ENCODE data around the gene CLDN34.

Gene CLDN34

GRCh38 chrX:9937761-9938160, 29.4 kb upstream of the CLDN34 start:
- Histone ChIP-seq H3K79me1 (replicated peaks; ENCODE audit: low read length, poor library complexity, severe bottlenecking) (peaks cover 15% of the 10 kb centered on the region), H3K4ac (ENCODE audit: low read depth in 1 of 2, low read length in 2 of 2) (no peak overlapping the region)
- 99% methylated on average over 6 of the region's 8 CpGs for WGBS

GRCh38 chrX:9938516-9938915, 28.6 kb upstream of the CLDN34 start:
- H3K79me1 ChIP-seq (replicated peaks; ENCODE audit: low read length, poor library complexity, severe bottlenecking): peaks cover 13% of the 10 kb centered on the region
- peaks cover 3% of the 10 kb centered on the region for H3K9me3 ChIP-seq (ENCODE audit: control insufficient read depth, low read length)
- H3K4me2 ChIP-seq (ENCODE audit: low read length, poor library complexity, severe bottlenecking): no peak overlapping the region
- no peaks in the 10 kb centered on the region for H3K27me3 ChIP-seq (ENCODE audit: control insufficient read depth in 1 of 2, insufficient read depth in 1 of 2, low read length in 2 of 2)
- no peak overlapping the region for H3K18ac ChIP-seq (ENCODE audit: low read depth in 1 of 2, low read length in 2 of 2)
- no peak overlapping the region for H4K91ac ChIP-seq (ENCODE audit: low read length)
- no peak overlapping the region for H2AFZ ChIP-seq (ENCODE audit: low read depth, low read length)
- H2BK5ac ChIP-seq (ENCODE audit: low read depth, low read length, poor library complexity, severe bottlenecking): no peak overlapping the region
- DNase-seq: no peak
- H3K14ac ChIP-seq (ENCODE audit: low read length in 2 of 2): no peak overlapping the region
- H3K23ac ChIP-seq (ENCODE audit: low read length in 2 of 2): no peak overlapping the region
- H3K9ac ChIP-seq (ENCODE audit: low read length): no peak overlapping the region
- peaks cover 0 to 40% of the 10 kb centered on the region in 2 experiments for H3K36me3 ChIP-seq (ENCODE audit: control insufficient read depth in 1 of 2, insufficient read depth in 2 of 2, low read depth in 1 of 2, low read length in 2 of 2)
- no peak overlapping the region for H2BK120ac ChIP-seq (ENCODE audit: low read depth, low read length)
- no peak overlapping the region for H4K8ac ChIP-seq (ENCODE audit: low read length)
- H3K4me1 ChIP-seq (ENCODE audit: control insufficient read depth, insufficient read depth, low read depth, low read length): peaks cover 6% of the 10 kb centered on the region
- H2BK12ac ChIP-seq (ENCODE audit: low read length in 2 of 2): no peak overlapping the region
- H2BK15ac ChIP-seq (ENCODE audit: low read depth, poor library complexity, severe bottlenecking): no peak overlapping the region
- no peak overlapping the region for H3K4ac ChIP-seq (ENCODE audit: low read depth in 1 of 2, low read length in 2 of 2)
- 100% methylated on average over 3 of the region's 7 CpGs for WGBS
- no peak overlapping the region for H3K27ac ChIP-seq (ENCODE audit: low read length, poor library complexity, severe bottlenecking)
- no peak overlapping the region for H2AK5ac ChIP-seq (ENCODE audit: low read length, severe bottlenecking)
- no peak overlapping the region for H3K4me3 ChIP-seq (ENCODE audit: insufficient read depth in 1 of 2, low read depth in 1 of 2, low read length in 2 of 2)

More at GRCh38 chrX:9937761-9938160, 29.4 kb upstream of the CLDN34 start:
- H3K4me3 ChIP-seq (ENCODE audit: insufficient read depth in 1 of 2, low read depth in 1 of 2, low read length in 2 of 2): no peak overlapping the region
- no peak overlapping the region for H2BK5ac ChIP-seq (ENCODE audit: low read depth, low read length, poor library complexity, severe bottlenecking)
- no peak overlapping the region for H4K91ac ChIP-seq (ENCODE audit: low read length)
- H3K27me3 ChIP-seq (ENCODE audit: control insufficient read depth in 1 of 2, insufficient read depth in 1 of 2, low read length in 2 of 2): no peaks in the 10 kb centered on the region
- no peak for DNase-seq
- no peak overlapping the region for H2AK5ac ChIP-seq (ENCODE audit: low read length, severe bottlenecking)
- H3K14ac ChIP-seq (ENCODE audit: low read length in 2 of 2): no peak overlapping the region
- H2AFZ ChIP-seq (ENCODE audit: low read depth, low read length): no peak overlapping the region
- peaks cover 6% of the 10 kb centered on the region for H3K4me1 ChIP-seq (ENCODE audit: control insufficient read depth, insufficient read depth, low read depth, low read length)
- no peak overlapping the region for H3K23ac ChIP-seq (ENCODE audit: low read length in 2 of 2)
- peaks cover 0 to 42% of the 10 kb centered on the region in 2 experiments for H3K36me3 ChIP-seq (ENCODE audit: control insufficient read depth in 1 of 2, insufficient read depth in 2 of 2, low read depth in 1 of 2, low read length in 2 of 2)
- no peak overlapping the region for H4K8ac ChIP-seq (ENCODE audit: low read length)
- H3K27ac ChIP-seq (ENCODE audit: low read length, poor library complexity, severe bottlenecking): no peak overlapping the region
- no peak overlapping the region for H3K4me2 ChIP-seq (ENCODE audit: low read length, poor library complexity, severe bottlenecking)
- no peak overlapping the region for H2BK15ac ChIP-seq (ENCODE audit: low read depth, poor library complexity, severe bottlenecking)
- H2BK12ac ChIP-seq (ENCODE audit: low read length in 2 of 2): no peak overlapping the region
- H3K9me3 ChIP-seq (ENCODE audit: control insufficient read depth, low read length): peaks cover 3% of the 10 kb centered on the region
- no peak overlapping the region for H2BK120ac ChIP-seq (ENCODE audit: low read depth, low read length)
- no peak overlapping the region for H3K18ac ChIP-seq (ENCODE audit: low read depth in 1 of 2, low read length in 2 of 2)
- no peak overlapping the region for H3K9ac ChIP-seq (ENCODE audit: low read length)

GRCh38 chrX:9940421-9940820, 26.7 kb upstream of the CLDN34 start:
- H2BK120ac ChIP-seq (ENCODE audit: low read depth, low read length): no peak overlapping the region
- no peaks in the 10 kb centered on the region for H3K27me3 ChIP-seq (ENCODE audit: control insufficient read depth in 1 of 2, insufficient read depth in 1 of 2, low read length in 2 of 2)
- WGBS: 32% methylated on average over 14 of the region's 14 CpGs
- H2AFZ ChIP-seq (ENCODE audit: low read depth, low read length): no peak overlapping the region
- no peak overlapping the region for H2BK5ac ChIP-seq (ENCODE audit: low read depth, low read length, poor library complexity, severe bottlenecking)
- no peak overlapping the region for H4K8ac ChIP-seq (ENCODE audit: low read length)
- H3K9ac ChIP-seq (ENCODE audit: low read length): no peak overlapping the region
- peak overlapping the region; percentile 72 for H3K27ac ChIP-seq (ENCODE audit: low read length, poor library complexity, severe bottlenecking)
- peak; percentile 81 for DNase-seq
- peaks cover 3% of the 10 kb centered on the region for H3K9me3 ChIP-seq (ENCODE audit: control insufficient read depth, low read length)
- H3K18ac ChIP-seq (ENCODE audit: low read depth in 1 of 2, low read length in 2 of 2): no peak overlapping the region
- H2AK5ac ChIP-seq (ENCODE audit: low read length, severe bottlenecking): no peak overlapping the region
- H2BK12ac ChIP-seq (ENCODE audit: low read length in 2 of 2): no peak overlapping the region
- H2BK15ac ChIP-seq (ENCODE audit: low read depth, poor library complexity, severe bottlenecking): no peak overlapping the region
- no peak overlapping the region for H3K4ac ChIP-seq (ENCODE audit: low read depth in 1 of 2, low read length in 2 of 2)
- no peak overlapping the region for H3K14ac ChIP-seq (ENCODE audit: low read length in 2 of 2)
- H3K4me1 ChIP-seq (ENCODE audit: control insufficient read depth, insufficient read depth, low read depth, low read length): peaks cover 6% of the 10 kb centered on the region
- peaks cover 0 to 44% of the 10 kb centered on the region in 2 experiments for H3K36me3 ChIP-seq (ENCODE audit: control insufficient read depth in 1 of 2, insufficient read depth in 2 of 2, low read depth in 1 of 2, low read length in 2 of 2)
- H3K23ac ChIP-seq (ENCODE audit: low read length in 2 of 2): no peak overlapping the region
- no peak overlapping the region for H4K91ac ChIP-seq (ENCODE audit: low read length)
- H3K79me1 ChIP-seq (replicated peaks; ENCODE audit: low read length, poor library complexity, severe bottlenecking): peaks cover 11% of the 10 kb centered on the region
- H3K4me3 ChIP-seq (ENCODE audit: insufficient read depth in 1 of 2, low read depth in 1 of 2, low read length in 2 of 2): no peak overlapping the region
- H3K4me2 ChIP-seq (ENCODE audit: low read length, poor library complexity, severe bottlenecking): no peak overlapping the region

GRCh38 chrX:9942086-9942485, 25.1 kb upstream of the CLDN34 start:
- no peak overlapping the region for H3K9ac ChIP-seq (ENCODE audit: low read length)
- H3K4me3 ChIP-seq (ENCODE audit: insufficient read depth in 1 of 2, low read depth in 1 of 2, low read length in 2 of 2): no peak overlapping the region
- H3K79me1 ChIP-seq (replicated peaks; ENCODE audit: low read length, poor library complexity, severe bottlenecking): peaks cover 16% of the 10 kb centered on the region

More at GRCh38 chrX:9942086-9942485, 25.1 kb upstream of the CLDN34 start:
- DNase-seq: no peak
- no peak overlapping the region for H2BK15ac ChIP-seq (ENCODE audit: low read depth, poor library complexity, severe bottlenecking)
- WGBS: 94% methylated on average over 5 of the region's 6 CpGs
- no peak overlapping the region for H3K4me2 ChIP-seq (ENCODE audit: low read length, poor library complexity, severe bottlenecking)
- H4K91ac ChIP-seq (ENCODE audit: low read length): no peak overlapping the region
- H2BK5ac ChIP-seq (ENCODE audit: low read depth, low read length, poor library complexity, severe bottlenecking): no peak overlapping the region
- no peak overlapping the region for H4K8ac ChIP-seq (ENCODE audit: low read length)
- no peaks in the 10 kb centered on the region for H3K27me3 ChIP-seq (ENCODE audit: control insufficient read depth in 1 of 2, insufficient read depth in 1 of 2, low read length in 2 of 2)
- no peak overlapping the region for H2BK120ac ChIP-seq (ENCODE audit: low read depth, low read length)
- peaks cover 7% of the 10 kb centered on the region for H3K4me1 ChIP-seq (ENCODE audit: control insufficient read depth, insufficient read depth, low read depth, low read length)
- no peak overlapping the region for H3K27ac ChIP-seq (ENCODE audit: low read length, poor library complexity, severe bottlenecking)
- H2AK5ac ChIP-seq (ENCODE audit: low read length, severe bottlenecking): no peak overlapping the region
- H3K23ac ChIP-seq (ENCODE audit: low read length in 2 of 2): no peak overlapping the region
- no peak overlapping the region for H2AFZ ChIP-seq (ENCODE audit: low read depth, low read length)
- H3K18ac ChIP-seq (ENCODE audit: low read depth in 1 of 2, low read length in 2 of 2): no peak overlapping the region
- no peak overlapping the region for H3K4ac ChIP-seq (ENCODE audit: low read depth in 1 of 2, low read length in 2 of 2)
- H3K9me3 ChIP-seq (ENCODE audit: control insufficient read depth, low read length): peaks cover 3% of the 10 kb centered on the region
- no peak overlapping the region for H2BK12ac ChIP-seq (ENCODE audit: low read length in 2 of 2)
- no peak overlapping the region for H3K14ac ChIP-seq (ENCODE audit: low read length in 2 of 2)
- H3K36me3 ChIP-seq (ENCODE audit: control insufficient read depth in 1 of 2, insufficient read depth in 2 of 2, low read depth in 1 of 2, low read length in 2 of 2): peaks cover 0 to 55% of the 10 kb centered on the region in 2 experiments

All from mesenchymal stem cell (in vitro differentiated cells and primary cell).